GM19351 (cell line): ENCODE results near the gene NCKAP5L.

Source experiments
- ATAC-seq: cut with Tn5 transposase; IDR thresholded peaks from one replicate; pipeline ENCODE4 v1.9.1; 2021; ENCODE audit warnings: mild to moderate bottlenecking, moderate library complexity; ENCODE audit not compliant: unreplicated experiment

The NCKAP5L gene

GRCh38 chr12:49801141-49802063, 26.8 kb downstream of the NCKAP5L start:
- no peak for ATAC-seq

GRCh38 chr12:49800421-49801140, 27.6 kb downstream of the NCKAP5L start:
- ATAC-seq: no peak

- no peak for ATAC-seq
Measured at GRCh38 chr12:49798934-49799333, 29.3 kb downstream of the NCKAP5L start.

GRCh38 chr12:49798248-49798647, 30.0 kb downstream of the NCKAP5L start:
- no peak for ATAC-seq

GRCh38 chr12:49797449-49797776, 30.8 kb downstream of the NCKAP5L start:
- no peak for ATAC-seq

GRCh38 chr12:49796606-49797448, 31.4 kb downstream of the NCKAP5L start:
- ATAC-seq: no peak

- ATAC-seq: no peak
Measured at GRCh38 chr12:49796155-49796554, 32.1 kb downstream of the NCKAP5L start.

- no peak for ATAC-seq
Measured at GRCh38 chr12:49795654-49796105, 32.5 kb downstream of the NCKAP5L start.

GRCh38 chr12:49794811-49795653, 33.2 kb downstream of the NCKAP5L start:
- ATAC-seq: no peak

GRCh38 chr12:49794021-49794420, 34.2 kb downstream of the NCKAP5L start:
- ATAC-seq: no peak

GRCh38 chr12:49793620-49794019, 34.6 kb downstream of the NCKAP5L start:
- no peak for ATAC-seq

GRCh38 chr12:49792976-49793580, 35.1 kb downstream of the NCKAP5L start:
- no peak for ATAC-seq

GRCh38 chr12:49792181-49792970, 35.8 kb downstream of the NCKAP5L start:
- no peak for ATAC-seq

- no peak for ATAC-seq
Measured at GRCh38 chr12:49791700-49792099, 36.5 kb downstream of the NCKAP5L start.

- ATAC-seq: no peak
Measured at GRCh38 chr12:49790741-49791555, 37.3 kb downstream of the NCKAP5L start.

GRCh38 chr12:49789992-49790391, 38.2 kb downstream of the NCKAP5L start:
- ATAC-seq: no peak

GRCh38 chr12:49787672-49788071, 40.5 kb downstream of the NCKAP5L start:
- ATAC-seq: no peak

GRCh38 chr12:49784756-49785409, 43.3 kb downstream of the NCKAP5L start:
- no peak for ATAC-seq
